HCT116 (cell line): ENCODE data around the gene PELI1. TPM values are rescaled to one million over a fixed set of nuclear protein-coding genes. Genes with fewer than 3 reads are reported as not detected.

Experiments
- ATAC-seq: fragments of 200-7000 bp; cut with Tn5 transposase; 2 replicates; pipeline ENCODE4 v1.9.1; 2020; ENCODE audit warnings: mild to moderate bottlenecking, moderate library complexity
- Bru-seq: library from RNA; stranded (reverse); fragments of 400-500 nt; gene quantifications from one replicate; lab custom pipeline; 2021; lab: Mats Ljungman, UMichigan
- BruChase-seq, 2 experiments: library from RNA; stranded (reverse); fragments of 400-500 nt; gene quantifications; one replicate each; lab custom pipeline; 2021; lab: Mats Ljungman, UMichigan
- BruUV-seq: library from RNA; stranded (reverse); fragments of 400-500 nt; replicated peaks from 2 replicates; lab custom pipeline; 2021; lab: Mats Ljungman, UMichigan
- CTCF ChIA-PET: fragments of 300-600 bp; sonication (Branson Sonifier 250); formaldehyde crosslinking; loops from one replicate; lab custom pipeline; 2021; ENCODE audit warnings: antibody characterized with exemption; lab: Charles Lee
- POLR2A ChIA-PET: fragments of 300-600, 350-600 bp; sonication (Branson Sonifier 250); formaldehyde crosslinking; loops from one replicate; lab custom pipeline; 2021; ENCODE audit warnings: antibody characterized with exemption; lab: Charles Lee
- RAD21 ChIA-PET, 2 experiments: fragments of 300-600 bp; sonication (Branson Sonifier 250); formaldehyde crosslinking; loops; one replicate each; lab custom pipeline; 2023; ENCODE audit warnings: low total read pairs in 2 of 2; ENCODE audit not compliant: uncharacterized antibody in 2 of 2, unreplicated experiment in 2 of 2, low non-redundant PET in 1 of 2; lab: Charles Lee
- DNase-seq: peaks from one replicate; pipeline ENCODE4 v3.0.0-alpha.2; 2010; ENCODE audit warnings: low read depth, low spot score
- H2AFZ ChIP-seq: fragments of 200-600 bp; shearing (Covaris generic), sonication (generic); 2 replicates; pipeline ENCODE4 v1.6.1; 2017; ENCODE audit warnings: low read depth, mixed run types, mixed read lengths, antibody characterized with exemption, low read length; ENCODE audit not compliant: poor library complexity, severe bottlenecking
- H3K27ac ChIP-seq: 2 replicates; pipeline ENCODE4 v1.5.1; 2012; ENCODE audit warnings: low read depth, low read length
- H3K27me3 ChIP-seq: fragments of 200-600 bp; sonication (generic); 2 replicates; pipeline ENCODE4 v1.6.1; 2016; ENCODE audit warnings: mixed run types, low read length, mixed read lengths; ENCODE audit not compliant: insufficient read depth
- H3K36me3 ChIP-seq, 2 experiments: fragments of 200-500 bp in 1 of 2; fragments of 200-600 bp in 1 of 2; sonication (Bioruptor generic) in 1 of 2; sonication (generic) in 1 of 2; 2 replicates each; pipeline versions ENCODE4 v1.5.1 to v1.6.1; 2014 to 2016; ENCODE audit warnings: low read length in 2 of 2, inconsistent platforms in 1 of 2, mixed read lengths in 1 of 2, mixed run types in 1 of 2; ENCODE audit not compliant: insufficient read depth in 2 of 2, control insufficient read depth in 1 of 2
- H3K4me1 ChIP-seq, 2 experiments: fragments of 200-600 bp in 1 of 2; sonication (generic) in 1 of 2; 2 replicates each; pipeline versions ENCODE4 v1.5.1 to v1.6.1; 2012 to 2017; ENCODE audit warnings: low read length in 2 of 2, inconsistent platforms in 1 of 2, mild to moderate bottlenecking in 1 of 2, mixed read lengths in 1 of 2, mixed run types in 1 of 2, moderate library complexity in 1 of 2; ENCODE audit not compliant: insufficient read depth in 2 of 2, control insufficient read depth in 1 of 2
- H3K4me2 ChIP-seq: fragments of 200-600 bp; sonication (generic); 2 replicates; pipeline ENCODE4 v1.6.1; 2017; ENCODE audit warnings: mixed run types, low read length, mixed read lengths
- H3K4me3 ChIP-seq, 2 experiments: fragments of 200-600 bp in 1 of 2; sonication (generic) in 1 of 2; replicated peaks in 1 of 2; 2 replicates each; pipeline ENCODE4 v1.5.1; 2011 to 2016; ENCODE audit warnings: low read length in 2 of 2, control low read depth in 1 of 2, low read depth in 1 of 2, mild to moderate bottlenecking in 1 of 2, mixed read lengths in 1 of 2, mixed run types in 1 of 2
- H3K79me2 ChIP-seq: fragments of 200-600 bp; sonication (generic); 2 replicates; pipeline ENCODE4 v1.6.1; 2017; ENCODE audit warnings: mild to moderate bottlenecking, mixed run types, low read length, moderate library complexity, mixed read lengths; ENCODE audit not compliant: insufficient read depth
- H3K9ac ChIP-seq: fragments of 200-600 bp; sonication (generic); 2 replicates; pipeline ENCODE4 v1.6.1; 2016; ENCODE audit warnings: low read length, mixed read lengths
- H3K9me2 ChIP-seq: fragments of 200-600 bp; sonication (generic), shearing (Covaris generic); 2 replicates; pipeline ENCODE4 v1.6.1; 2017; ENCODE audit warnings: mixed run types, mild to moderate bottlenecking, moderate library complexity; ENCODE audit not compliant: insufficient read depth
- H3K9me3 ChIP-seq, 2 experiments: fragments of 200-500 bp in 1 of 2; fragments of 200-600 bp in 1 of 2; sonication (Bioruptor generic) in 1 of 2; sonication (generic) in 1 of 2; 2 replicates each; pipeline ENCODE4 v1.6.1; 2014 to 2017; ENCODE audit warnings: low read length in 2 of 2, mixed read lengths in 2 of 2, inconsistent platforms in 1 of 2, low read depth in 1 of 2, mild to moderate bottlenecking in 1 of 2, mixed run types in 1 of 2, moderate library complexity in 1 of 2; ENCODE audit not compliant: control insufficient read depth in 1 of 2, insufficient read depth in 1 of 2
- H4K20me1 ChIP-seq: fragments of 200-600 bp; sonication (generic), shearing (Covaris generic); 2 replicates; pipeline ENCODE4 v1.6.1; 2017; ENCODE audit warnings: mixed run types, mild to moderate bottlenecking, moderate library complexity; ENCODE audit not compliant: insufficient read depth
- CBX3 ChIP-seq: IDR thresholded peaks from 2 replicates; pipeline ENCODE4 v1.6.1; 2012; ENCODE audit warnings: low read depth
- EGR1 ChIP-seq: IDR thresholded peaks from 2 replicates; pipeline ENCODE4 v1.6.1; 2012; ENCODE audit warnings: low read depth
- EZH2phosphoT487 ChIP-seq: fragments of 200-600 bp; IDR thresholded peaks from 2 replicates; pipeline ENCODE4 v1.6.1; 2018; ENCODE audit warnings: antibody characterized with exemption, borderline replicate concordance
- POLR2AphosphoS5 ChIP-seq: IDR thresholded peaks from 2 replicates; pipeline ENCODE4 v1.6.1; 2011; ENCODE audit warnings: mild to moderate bottlenecking, low read depth, low read length, moderate library complexity
- SIN3A ChIP-seq: IDR thresholded peaks from 2 replicates; pipeline ENCODE4 v1.6.1; 2012; ENCODE audit warnings: low read depth
- SP1 ChIP-seq: IDR thresholded peaks from 2 replicates; pipeline ENCODE4 v1.6.1; 2012; ENCODE audit warnings: low read depth
- SRF ChIP-seq: IDR thresholded peaks from 2 replicates; pipeline ENCODE4 v1.6.1; 2012; ENCODE audit warnings: low read depth
- TCF7L2 ChIP-seq: IDR thresholded peaks from 2 replicates; pipeline ENCODE4 v1.7.0; 2011; ENCODE audit warnings: borderline replicate concordance, inconsistent platforms; ENCODE audit not compliant: insufficient read depth, insufficient read length; ENCODE audit errors: extremely low read depth
- YY1 ChIP-seq: IDR thresholded peaks from 2 replicates; pipeline ENCODE4 v1.6.1; 2011; ENCODE audit warnings: low read length, low read depth, moderate library complexity, mild to moderate bottlenecking; ENCODE audit not compliant: insufficient replicate concordance; ENCODE audit errors: extremely low read depth
- ZFX ChIP-seq: fragments of 450-650 bp; IDR thresholded peaks from 2 replicates; pipeline ENCODE4 v1.6.1; 2017
- intact Hi-C: fragments of 100-400 bp; cut with micrococcal nuclease; formaldehyde crosslinking; loops from 2 replicates; pipeline ENCODE4 v1.10.0; 2022
- long read RNA-seq: library from polyadenylated mRNA; unstranded; transcript quantifications from one replicate; pipeline ENCODE4 v2.0.0, GENCODE V29; 2021; ENCODE audit not compliant: unreplicated experiment
- polyA plus RNA-seq: library from polyadenylated mRNA; unstranded; fragments of >200 nt; gene quantifications from 2 replicates; pipeline ENCODE4 v1.2.1, GENCODE V29; 2012; ENCODE audit warnings: missing spikeins
- total RNA-seq: library from RNA; stranded (reverse); gene quantifications from one replicate; pipeline ENCODE4 v1.2.1, GENCODE V29; 2021; ENCODE audit not compliant: unreplicated experiment
- TF ChIP-seq, protein P1 (sequence below): IDR thresholded peaks from 2 replicates; pipeline ENCODE4 v1.6.1; 2012; ENCODE audit warnings: low read depth

The PELI1 gene, protein sequence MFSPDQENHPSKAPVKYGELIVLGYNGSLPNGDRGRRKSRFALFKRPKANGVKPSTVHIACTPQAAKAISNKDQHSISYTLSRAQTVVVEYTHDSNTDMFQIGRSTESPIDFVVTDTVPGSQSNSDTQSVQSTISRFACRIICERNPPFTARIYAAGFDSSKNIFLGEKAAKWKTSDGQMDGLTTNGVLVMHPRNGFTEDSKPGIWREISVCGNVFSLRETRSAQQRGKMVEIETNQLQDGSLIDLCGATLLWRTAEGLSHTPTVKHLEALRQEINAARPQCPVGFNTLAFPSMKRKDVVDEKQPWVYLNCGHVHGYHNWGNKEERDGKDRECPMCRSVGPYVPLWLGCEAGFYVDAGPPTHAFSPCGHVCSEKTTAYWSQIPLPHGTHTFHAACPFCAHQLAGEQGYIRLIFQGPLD
- total RNA-seq, result 7.9 TPM
- 2.5 and 3.5 TPM in 2 replicates for polyA plus RNA-seq
- percentile 59 among the genes with signal in this experiment for Bru-seq, nascent RNA
- BruChase-seq, experiment 1, labeled RNA remaining after a 6-hour chase, result percentile 43 among the genes with signal in this experiment
- BruChase-seq, experiment 2, labeled RNA remaining after a 2-hour chase, result percentile 57 among the genes with signal in this experiment
- long read RNA-seq, transcript PELI1-201 (7 exons, 3,750 nt), result major isoform, 9 of 10 reads
- long read RNA-seq, partial matches to known transcripts, result 0 of 10 reads
- long read RNA-seq, other reads (novel, unspliced or antisense), result 1 of 10 reads

DNA sequence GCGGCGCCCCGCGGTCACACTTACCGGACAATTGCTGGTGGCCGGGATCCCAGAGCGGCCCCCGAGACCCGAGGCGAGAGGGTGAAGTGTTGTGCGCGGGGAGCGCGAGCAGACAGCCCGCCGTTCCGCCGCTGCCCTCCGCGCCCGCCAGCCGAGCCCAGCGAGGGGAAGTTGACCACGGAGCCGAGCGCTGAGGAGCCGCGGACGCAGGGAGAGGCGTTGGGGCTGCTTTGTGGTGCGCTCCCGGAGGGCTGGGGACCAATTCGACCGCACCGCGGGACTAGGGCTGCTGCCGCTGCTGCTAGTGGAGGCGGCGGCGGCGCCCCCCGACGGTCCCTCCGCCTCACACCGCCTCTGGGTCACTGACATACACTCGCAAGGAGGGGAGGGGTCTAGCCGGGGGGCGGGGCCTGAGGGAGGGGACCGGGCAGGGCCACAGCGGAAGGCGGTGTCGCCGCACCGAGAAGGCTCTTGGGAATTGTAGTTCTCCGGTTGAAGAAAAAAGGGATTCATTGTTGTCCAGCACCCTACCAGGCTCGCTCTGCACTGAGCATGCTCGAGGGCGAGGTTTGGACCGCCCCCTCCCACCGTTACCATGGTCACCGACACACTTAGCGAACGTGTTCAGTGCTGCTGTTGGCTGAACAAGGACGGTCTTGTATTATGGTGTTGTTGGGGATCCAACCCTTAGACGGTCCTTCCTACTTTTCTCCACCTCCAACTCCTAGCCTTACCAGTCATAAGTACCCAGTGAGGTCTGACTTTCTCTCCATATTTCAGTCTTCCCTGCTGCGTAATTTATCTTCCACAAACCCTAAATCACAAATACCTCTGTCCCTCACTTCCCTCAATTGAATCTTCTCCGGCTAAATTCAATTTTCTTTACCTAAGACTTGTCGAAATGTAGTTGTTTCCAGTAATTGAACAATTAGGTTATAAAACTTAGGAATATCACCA, at the start of gene PELI1:
PELI1 (minus strand) TSS at position 364 of the 957 bp plus-strand sequence. CDS start 36,110 bp downstream, outside the sequence.
- peak; percentile 97 for DNase-seq
- ChIA-PET RAD21 (no interaction called here), CTCF (no interaction called here), POLR2A (no interaction called here)
- Histone ChIP-seq H3K4me2 (peak within 1 kb of the TSS; percentile 90), H3K27ac (peak within 1 kb of the TSS; percentile 58), H3K4me1 (peaks cover 0 to 14% of the 10 kb centered on the region in 2 experiments), H2AFZ (no peak within 1 kb of the TSS), H3K79me2 (peaks cover 3% of the 10 kb centered on the region; the same call in 1 of the 2 replicates), H3K9me3 (no peaks in the 10 kb centered on the region), H3K9me2 (no peaks in the 10 kb centered on the region), H4K20me1 (no peaks in the 10 kb centered on the region), H3K4me3 (peak within 1 kb of the TSS; percentile 67 to 74), H3K36me3 (no peaks in the 10 kb centered on the region), H3K27me3 (no peaks in the 10 kb centered on the region), H3K9ac (peak within 1 kb of the TSS; percentile 71)
- no TSS peak for BruUV-seq
- TF ChIP-seq SP1 (peak; percentile 42; the same call in 1 of the 2 replicates), TCF7L2 (peak; percentile 11), SRF (no peak), CBX3 (no peak), EZH2phosphoT487 (no peak), POLR2AphosphoS5 (peak; percentile 96), EGR1 (peak; percentile 48), YY1 (peak; percentile 34), ZFX (0 out of 2 replicates have a peak, but pooled peaks have one; percentile 25), SIN3A (peak; percentile 63)
- TF ChIP-seq, protein P1, sequence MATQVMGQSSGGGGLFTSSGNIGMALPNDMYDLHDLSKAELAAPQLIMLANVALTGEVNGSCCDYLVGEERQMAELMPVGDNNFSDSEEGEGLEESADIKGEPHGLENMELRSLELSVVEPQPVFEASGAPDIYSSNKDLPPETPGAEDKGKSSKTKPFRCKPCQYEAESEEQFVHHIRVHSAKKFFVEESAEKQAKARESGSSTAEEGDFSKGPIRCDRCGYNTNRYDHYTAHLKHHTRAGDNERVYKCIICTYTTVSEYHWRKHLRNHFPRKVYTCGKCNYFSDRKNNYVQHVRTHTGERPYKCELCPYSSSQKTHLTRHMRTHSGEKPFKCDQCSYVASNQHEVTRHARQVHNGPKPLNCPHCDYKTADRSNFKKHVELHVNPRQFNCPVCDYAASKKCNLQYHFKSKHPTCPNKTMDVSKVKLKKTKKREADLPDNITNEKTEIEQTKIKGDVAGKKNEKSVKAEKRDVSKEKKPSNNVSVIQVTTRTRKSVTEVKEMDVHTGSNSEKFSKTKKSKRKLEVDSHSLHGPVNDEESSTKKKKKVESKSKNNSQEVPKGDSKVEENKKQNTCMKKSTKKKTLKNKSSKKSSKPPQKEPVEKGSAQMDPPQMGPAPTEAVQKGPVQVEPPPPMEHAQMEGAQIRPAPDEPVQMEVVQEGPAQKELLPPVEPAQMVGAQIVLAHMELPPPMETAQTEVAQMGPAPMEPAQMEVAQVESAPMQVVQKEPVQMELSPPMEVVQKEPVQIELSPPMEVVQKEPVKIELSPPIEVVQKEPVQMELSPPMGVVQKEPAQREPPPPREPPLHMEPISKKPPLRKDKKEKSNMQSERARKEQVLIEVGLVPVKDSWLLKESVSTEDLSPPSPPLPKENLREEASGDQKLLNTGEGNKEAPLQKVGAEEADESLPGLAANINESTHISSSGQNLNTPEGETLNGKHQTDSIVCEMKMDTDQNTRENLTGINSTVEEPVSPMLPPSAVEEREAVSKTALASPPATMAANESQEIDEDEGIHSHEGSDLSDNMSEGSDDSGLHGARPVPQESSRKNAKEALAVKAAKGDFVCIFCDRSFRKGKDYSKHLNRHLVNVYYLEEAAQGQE, result no peak
- intact Hi-C loops, result no loop called here
- peak; percentile 94 for ATAC-seq
